Heart left ventricle (tissue), 13 donors: ENCODE results near the gene CNKSR1.

Experiments used
- POLR2A ChIP-seq, 2 donors: fragments of 450-650 bp; IDR thresholded peaks; one replicate each; pipeline ENCODE4 v1.6.1; 2017; ENCODE audit warnings: antibody characterized with exemption in 2 of 2, mild to moderate bottlenecking in 2 of 2, moderate library complexity in 2 of 2
- TF ChIP-seq, protein P1 (sequence below), 12 donors: fragments of 200-600 bp; sonication (generic) in 4 of 12; IDR thresholded peaks; one replicate each; pipeline versions ENCODE4 v1.5.0 to v1.8.0; 2018 to 2022; ENCODE audit warnings: antibody characterized with exemption in 12 of 12, mild to moderate bottlenecking in 5 of 12
- donor health status: ischemic (EF 13 %, LVEDD 7.1; RV severe dilation, severe dysfunction).
- donor health status: DM: no; HTN: yes; CAD: no.
- donor health status: DM: no; HTN: no; CAD: no.
- donor health status: ischemic (EF 25% LVEDD 6.9; RV normal size, moderate dysfunction).
- donor health status: ischemic (EF 25% LVEDD 5.7; RV mildly dilated, moderate dysfunction).
- donor health status: ischemic (EF 35%, LVEDD 5.7; RV mildly dilated, moderate dysfunction).
- donor health status: nonischemic (EF 11% LVEDD 7.7; RV severe dilation, severe dysfunction).
- donor health status: DM: yes; HTN: yes; CAD: no.
- donor health status: PGD.
- donor health status: ischemic (EF 29% LVEDD 5.4; RV normal size, mild dysfunction).
- donor health status: nonischemic (EF 23%, LVEDD 6.1; RV moderate dilation, normal function).

DNA sequence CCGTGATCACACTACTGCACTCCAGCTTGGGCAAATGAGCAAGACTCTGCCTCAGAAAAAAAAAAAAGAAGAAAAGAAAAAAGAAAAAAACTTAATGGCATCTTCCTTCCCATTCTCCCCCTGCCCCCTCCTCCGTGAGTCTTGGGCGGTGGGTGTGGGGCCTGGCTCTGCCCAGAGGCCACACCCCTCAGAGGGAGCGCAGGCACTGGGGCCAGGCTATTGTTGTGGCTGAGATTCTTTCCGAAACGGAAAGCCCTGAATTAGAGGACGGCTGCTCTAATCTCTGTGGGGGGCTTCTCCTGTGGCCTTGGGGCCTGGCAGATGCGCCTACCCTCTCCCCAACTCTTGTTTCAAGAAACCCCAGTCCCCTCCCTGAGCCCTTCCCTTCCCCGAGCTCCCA lies 22.5 kb upstream of the CNKSR1 start:
- TF ChIP-seq, protein P1, sequence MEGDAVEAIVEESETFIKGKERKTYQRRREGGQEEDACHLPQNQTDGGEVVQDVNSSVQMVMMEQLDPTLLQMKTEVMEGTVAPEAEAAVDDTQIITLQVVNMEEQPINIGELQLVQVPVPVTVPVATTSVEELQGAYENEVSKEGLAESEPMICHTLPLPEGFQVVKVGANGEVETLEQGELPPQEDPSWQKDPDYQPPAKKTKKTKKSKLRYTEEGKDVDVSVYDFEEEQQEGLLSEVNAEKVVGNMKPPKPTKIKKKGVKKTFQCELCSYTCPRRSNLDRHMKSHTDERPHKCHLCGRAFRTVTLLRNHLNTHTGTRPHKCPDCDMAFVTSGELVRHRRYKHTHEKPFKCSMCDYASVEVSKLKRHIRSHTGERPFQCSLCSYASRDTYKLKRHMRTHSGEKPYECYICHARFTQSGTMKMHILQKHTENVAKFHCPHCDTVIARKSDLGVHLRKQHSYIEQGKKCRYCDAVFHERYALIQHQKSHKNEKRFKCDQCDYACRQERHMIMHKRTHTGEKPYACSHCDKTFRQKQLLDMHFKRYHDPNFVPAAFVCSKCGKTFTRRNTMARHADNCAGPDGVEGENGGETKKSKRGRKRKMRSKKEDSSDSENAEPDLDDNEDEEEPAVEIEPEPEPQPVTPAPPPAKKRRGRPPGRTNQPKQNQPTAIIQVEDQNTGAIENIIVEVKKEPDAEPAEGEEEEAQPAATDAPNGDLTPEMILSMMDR (IDR thresholded peaks at IDR 0.05) = no peak
- TF ChIP-seq POLR2A (IDR thresholded peaks at IDR 0.05) = no peak
